GM21447 (cell line): ENCODE measurements around the gene IFNA10.
"Not testable (repeated sequence)": the region's sequence is repeated elsewhere in the genome, so short reads cannot be mapped to it uniquely, and the experiment has no call there.

Experiments used
- ATAC-seq: cut with Tn5 transposase; IDR thresholded peaks from one replicate; pipeline ENCODE4 v1.9.1; 2021; ENCODE audit not compliant: unreplicated experiment

The IFNA10 gene

GRCh38 chr9:21194867-21195776 lies 11.8 kb downstream of the IFNA10 start:
- ATAC-seq, result peak; percentile 97

DNA sequence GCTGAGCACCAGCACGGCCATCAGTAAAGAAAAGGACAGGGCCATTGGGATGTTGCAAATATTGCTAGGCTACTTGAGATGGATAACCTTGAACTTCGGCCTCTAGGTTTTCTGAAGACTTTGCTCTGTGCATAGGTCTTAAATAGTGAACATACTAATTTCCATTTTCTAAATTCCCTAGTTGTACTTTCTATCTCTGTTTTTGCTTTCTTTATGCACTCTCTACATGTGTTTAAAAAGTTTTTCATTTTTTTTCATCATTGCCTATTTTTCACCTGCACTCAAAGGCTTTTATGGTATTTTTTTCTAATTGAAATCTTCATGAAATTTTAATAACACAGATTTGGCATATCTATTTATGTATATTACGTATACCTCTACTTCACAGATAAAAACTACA lies 19.5 kb downstream of the IFNA10 start, which contains the start of gene IFNA4:
Gene IFNA4, minus strand, starts transcription at position 101 of the 400 bp plus-strand sequence. Its CDS starts 56 bp downstream, at position 45.
- ATAC-seq, result not testable (repeated sequence)

GRCh38 chr9:21182810-21183736 lies 23.9 kb downstream of the IFNA10 start:
- peak; percentile 98 for ATAC-seq

DNA sequence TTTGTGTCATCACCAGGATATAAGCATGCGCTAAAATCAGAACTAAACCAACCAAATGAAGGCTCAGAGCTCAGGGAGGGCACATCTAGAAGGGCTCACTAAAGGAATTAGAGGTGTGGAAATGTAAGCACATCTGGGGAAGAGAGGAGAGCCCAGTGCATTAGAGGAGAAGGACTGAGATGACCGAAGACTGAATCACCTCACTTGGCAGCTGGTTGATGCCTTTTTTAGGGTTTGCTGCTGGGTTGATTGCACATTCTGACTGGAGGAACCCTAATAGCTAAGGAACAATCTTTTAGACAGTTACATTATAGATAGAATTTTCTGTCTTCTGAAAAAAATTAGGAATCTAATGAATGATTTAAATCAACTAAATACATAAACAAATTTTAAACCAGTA lies 32.3 kb downstream of the IFNA10 start:
- no peak for ATAC-seq

DNA sequence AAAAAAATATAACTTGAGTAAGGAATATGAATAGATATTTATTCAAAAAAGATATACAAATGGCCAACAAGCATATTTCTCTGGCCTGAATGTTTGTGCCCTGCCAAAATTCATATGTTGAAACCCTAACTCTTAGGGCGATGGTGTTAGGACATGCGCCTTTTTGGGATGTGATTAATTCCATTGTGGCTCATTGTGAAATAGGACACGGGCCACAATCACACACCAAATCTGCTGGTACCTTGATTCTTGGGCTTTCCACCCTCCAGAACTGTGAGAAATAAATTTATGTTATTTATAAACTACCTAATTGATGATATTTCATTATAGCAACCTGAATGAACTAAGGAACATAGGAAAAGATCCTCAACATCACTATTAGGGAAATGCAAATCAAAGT lies 34.8 kb downstream of the IFNA10 start:
- ATAC-seq, result no peak

GRCh38 chr9:21171351-21171750 lies 35.6 kb downstream of the IFNA10 start:
- no peak for ATAC-seq

- not testable (repeated sequence) for ATAC-seq
Measured at GRCh38 chr9:21166560-21166959, 40.4 kb downstream of the IFNA10 start, which contains the start of gene IFNA21. Gene IFNA21 (minus strand): TSS chr9:21166660. CDS start chr9:21166612, 48 bp downstream.

DNA sequence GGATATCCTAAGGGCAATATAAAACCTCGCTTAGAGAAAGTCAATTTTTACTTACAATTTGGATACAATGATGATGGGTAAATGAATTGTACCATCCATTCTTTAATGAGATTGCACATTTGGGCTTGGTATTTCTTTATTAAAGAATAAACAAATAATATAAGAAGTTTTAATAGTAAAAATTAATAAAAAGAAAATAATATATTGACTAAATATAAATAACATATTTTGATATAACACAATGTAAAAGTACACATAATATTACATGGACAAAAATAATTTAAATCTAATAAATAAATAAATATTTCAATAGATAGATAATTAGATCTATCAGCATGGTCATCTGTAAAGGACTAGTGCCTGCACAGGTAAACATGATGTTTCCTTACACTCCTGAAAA lies 41.4 kb downstream of the IFNA10 start:
- no peak for ATAC-seq

GRCh38 chr9:21160178-21160577 lies 46.8 kb downstream of the IFNA10 start:
- peak; percentile 96 for ATAC-seq
